H9 (cell line): Measurements from ENCODE around the gene TGM3. TPM values are rescaled to one million over a fixed set of nuclear protein-coding genes. Genes with fewer than 3 reads are reported as not detected.

Experiments
- DNase-seq: peaks from one replicate; pipeline ENCODE4 v3.0.0-alpha.2; 2017
- H2AFZ ChIP-seq: one replicate; pipeline ENCODE4 v1.6.1; 2013; ENCODE audit warnings: mild to moderate bottlenecking, low read length, control low read depth, moderate library complexity
- H2AK5ac ChIP-seq: 2 replicates; pipeline ENCODE4 v1.6.1; 2013; ENCODE audit warnings: low read length, control low read depth, mixed read lengths; ENCODE audit not compliant: insufficient read length
- H2BK120ac ChIP-seq: one replicate; pipeline ENCODE4 v1.6.1; 2013; ENCODE audit warnings: low read depth, mild to moderate bottlenecking, low read length, control low read depth, inconsistent platforms; ENCODE audit not compliant: poor library complexity, severe bottlenecking
- H2BK12ac ChIP-seq: 2 replicates; pipeline ENCODE4 v1.6.1; 2013; ENCODE audit warnings: low read length, control low read depth, mixed read lengths, low read depth; ENCODE audit not compliant: insufficient read length
- H2BK15ac ChIP-seq: 2 replicates; pipeline ENCODE4 v1.6.1; 2013; ENCODE audit warnings: low read depth, low read length, control low read depth
- H2BK20ac ChIP-seq: one replicate; pipeline ENCODE4 v1.6.1; 2013; ENCODE audit warnings: low read depth, mild to moderate bottlenecking, low read length, control low read depth, inconsistent platforms; ENCODE audit not compliant: poor library complexity, severe bottlenecking
- H2BK5ac ChIP-seq: 2 replicates; pipeline ENCODE4 v1.6.1; 2013; ENCODE audit warnings: low read length, control low read depth, mixed read lengths; ENCODE audit not compliant: insufficient read length
- H3K14ac ChIP-seq: 2 replicates; pipeline ENCODE4 v1.6.1; 2013; ENCODE audit warnings: low read length, control low read depth; ENCODE audit not compliant: insufficient read depth
- H3K18ac ChIP-seq: 2 replicates; pipeline ENCODE4 v1.6.1; 2013; ENCODE audit warnings: low read depth, mild to moderate bottlenecking, mixed read lengths, low read length, control low read depth; ENCODE audit not compliant: insufficient read length
- H3K23ac ChIP-seq: 2 replicates; pipeline ENCODE4 v1.6.1; 2013; ENCODE audit warnings: low read length, control low read depth, mixed read lengths, low read depth; ENCODE audit not compliant: insufficient read length
- H3K23me2 ChIP-seq: 2 replicates; pipeline ENCODE4 v1.6.1; 2013; ENCODE audit warnings: low read depth, mild to moderate bottlenecking, mixed read lengths, low read length, control low read depth; ENCODE audit not compliant: insufficient read length, poor library complexity, severe bottlenecking
- H3K27ac ChIP-seq: 2 replicates; pipeline ENCODE4 v1.5.1; 2013; ENCODE audit warnings: low read length, control low read depth, mixed read lengths, low read depth; ENCODE audit not compliant: insufficient read length
- H3K27me3 ChIP-seq: 2 replicates; pipeline ENCODE4 v1.6.1; 2013; ENCODE audit warnings: low read length, control low read depth, inconsistent platforms; ENCODE audit not compliant: insufficient read depth
- H3K4ac ChIP-seq: 2 replicates; pipeline ENCODE4 v1.6.1; 2013; ENCODE audit warnings: low read depth, mild to moderate bottlenecking, control low read depth, inconsistent platforms, low read length, moderate library complexity
- H3K4me1 ChIP-seq: 2 replicates; pipeline ENCODE4 v1.6.1; 2013; ENCODE audit warnings: low read length, control low read depth, inconsistent platforms; ENCODE audit not compliant: insufficient read depth
- H3K4me2 ChIP-seq: 2 replicates; pipeline ENCODE4 v1.6.1; 2013; ENCODE audit warnings: low read length, control low read depth, mixed read lengths; ENCODE audit not compliant: insufficient read length, insufficient read depth
- H3K56ac ChIP-seq: 2 replicates; pipeline ENCODE4 v1.6.1; 2013; ENCODE audit warnings: low read depth, mild to moderate bottlenecking, mixed read lengths, low read length, control low read depth; ENCODE audit not compliant: insufficient read length
- H3K79me1 ChIP-seq: 2 replicates; pipeline ENCODE4 v1.6.1; 2013; ENCODE audit warnings: low read depth, mild to moderate bottlenecking, moderate library complexity, low read length, control low read depth, inconsistent platforms; ENCODE audit not compliant: insufficient read depth, poor library complexity, severe bottlenecking
- H3K79me2 ChIP-seq: 2 replicates; pipeline ENCODE4 v1.6.1; 2013; ENCODE audit warnings: low read length, control low read depth, inconsistent platforms; ENCODE audit not compliant: insufficient read depth
- H3K9ac ChIP-seq: 2 replicates; pipeline ENCODE4 v1.6.1; 2013; ENCODE audit warnings: low read length, control low read depth, mixed read lengths; ENCODE audit not compliant: insufficient read length; ENCODE audit errors: extremely low read depth
- H3K9me3 ChIP-seq: one replicate; pipeline ENCODE4 v1.6.1; 2013; ENCODE audit warnings: low read depth, low read length, inconsistent platforms; ENCODE audit not compliant: control insufficient read depth
- H3T11ph ChIP-seq: one replicate; pipeline ENCODE4 v1.6.1; 2013; ENCODE audit warnings: mild to moderate bottlenecking, low read length, control low read depth, inconsistent platforms
- H4K20me1 ChIP-seq: one replicate; pipeline ENCODE4 v1.6.1; 2013; ENCODE audit not compliant: control insufficient read depth, insufficient read length, insufficient read depth
- H4K5ac ChIP-seq: 2 replicates; pipeline ENCODE4 v1.6.1; 2013; ENCODE audit warnings: low read depth, mild to moderate bottlenecking, mixed read lengths, low read length, control low read depth; ENCODE audit not compliant: insufficient read length
- H4K8ac ChIP-seq: replicated peaks from 2 replicates; pipeline ENCODE4 v1.6.1; 2013; ENCODE audit warnings: low read length, control low read depth, mixed read lengths, low read depth; ENCODE audit not compliant: insufficient read length
- H4K91ac ChIP-seq: 2 replicates; pipeline ENCODE4 v1.6.1; 2013; ENCODE audit warnings: low read depth, mild to moderate bottlenecking, moderate library complexity, mixed read lengths, low read length, control low read depth; ENCODE audit not compliant: insufficient read length
- H3K27ac Mint-ChIP-seq, 3 experiments: 2 replicates in 2 of 3; 3 replicates in 1 of 3; pipeline ENCODE4 v1.8.0; 2020 to 2021; ENCODE audit warnings: mixed read lengths in 3 of 3, mild to moderate bottlenecking in 1 of 3, moderate library complexity in 1 of 3
- H3K27me3 Mint-ChIP-seq: 2 replicates; pipeline ENCODE4 v1.8.0; 2021; ENCODE audit warnings: low read depth, mild to moderate bottlenecking, moderate library complexity, mixed read lengths
- H3K36me3 Mint-ChIP-seq, 3 experiments: 2 replicates in 2 of 3; 3 replicates in 1 of 3; pipeline ENCODE4 v1.8.0; 2020 to 2021; ENCODE audit warnings: low read depth in 3 of 3, mixed read lengths in 3 of 3; ENCODE audit not compliant: insufficient read depth in 1 of 3
- H3K4me1 Mint-ChIP-seq, 2 experiments: 2 replicates each; pipeline ENCODE4 v1.8.0; 2020; ENCODE audit warnings: mixed read lengths in 2 of 2
- H3K4me3 Mint-ChIP-seq, 2 experiments: 2 replicates in 1 of 2; 3 replicates in 1 of 2; pipeline ENCODE4 v1.8.0; 2020 to 2021; ENCODE audit warnings: mild to moderate bottlenecking in 2 of 2, mixed read lengths in 2 of 2, moderate library complexity in 1 of 2
- H3K9me3 Mint-ChIP-seq, 2 experiments: 2 replicates in 1 of 2; 3 replicates in 1 of 2; pipeline ENCODE4 v1.8.0; 2020; ENCODE audit warnings: mild to moderate bottlenecking in 2 of 2, mixed read lengths in 2 of 2, moderate library complexity in 1 of 2
- WGBS: extraction: QIAGEN DNeasy Blood & Tissue Kit; methylation state at CpG from one replicate; pipeline ENCODE4 v1.1.7; 2013; ENCODE audit warnings: missing lambda C conversion rate, low lambda C conversion rate, mixed read lengths; ENCODE audit not compliant: insufficient read length; ENCODE audit errors: extremely low coverage; 5-methylcytosine and 5-hydroxymethylcytosine counted together
- total RNA-seq: library from RNA; stranded (reverse); gene quantifications from 2 replicates; pipeline ENCODE4 v1.2.1, GENCODE V29; 2021
- TF ChIP-seq, protein P1 (sequence below): fragments of 200-600 bp; sonication (generic); conservative IDR thresholded peaks from 3 replicates; pipeline ENCODE4 v1.8.0; 2021; ENCODE audit warnings: antibody characterized with exemption, mild to moderate bottlenecking

The TGM3 gene
- total RNA-seq, 1 experiment from 2014 or later: not detected

DNA sequence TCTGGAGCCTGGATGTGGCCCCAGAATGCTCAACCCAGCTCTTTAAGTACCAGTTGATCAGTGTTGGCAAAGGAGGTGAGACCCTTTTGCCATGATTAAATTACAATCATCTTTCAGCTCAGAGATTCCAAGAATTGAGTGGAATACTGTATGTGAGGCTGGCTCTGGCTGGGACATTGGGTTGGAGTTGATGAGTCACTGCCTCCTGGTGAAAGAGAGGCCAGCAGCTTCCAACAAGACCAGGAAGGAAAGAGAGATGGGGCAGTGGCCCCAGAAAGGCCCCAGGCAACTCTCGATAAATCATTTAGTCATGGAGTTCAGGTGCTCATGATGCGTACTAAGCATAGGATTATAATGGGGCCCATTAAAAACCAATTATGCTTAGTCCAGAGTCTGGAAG is 87.0 kb downstream of the TGM3 start:
- Histone ChIP-seq H2BK12ac (no peak overlapping the region), H3K23ac (no peak overlapping the region), H4K91ac (no peak overlapping the region), H3K23me2 (no peaks in the 10 kb centered on the region), H3K4ac (no peak overlapping the region), H3K4me1 (peaks cover 8% of the 10 kb centered on the region; the same call in 1 of the 2 replicates), H3K9ac (no peak overlapping the region), H3K4me2 (no peak overlapping the region), H3K9me3 (no peaks in the 10 kb centered on the region), H3K14ac (no peak overlapping the region), H2AK5ac (no peak overlapping the region), H3K18ac (no peak overlapping the region), H3K27me3 (no peaks in the 10 kb centered on the region), H2BK20ac (no peak overlapping the region), H3K27ac (no peak overlapping the region), H3K56ac (no peak overlapping the region), H4K8ac (no peak overlapping the region), H3T11ph (no peak overlapping the region), H2AFZ (no peak overlapping the region), H2BK15ac (no peak overlapping the region), H4K5ac (no peak overlapping the region), H2BK120ac (no peak overlapping the region), H4K20me1 (no peaks in the 10 kb centered on the region), H3K79me1 (no peaks in the 10 kb centered on the region), H3K79me2 (no peaks in the 10 kb centered on the region), H2BK5ac (no peak overlapping the region)
- no peaks in the 10 kb centered on the region for H3K36me3 Mint-ChIP-seq
- no peak overlapping the region for H3K4me3 Mint-ChIP-seq
- H3K4me1 Mint-ChIP-seq: peaks cover 15 to 18% of the 10 kb centered on the region in 2 experiments
- H3K9me3 Mint-ChIP-seq: no peaks in the 10 kb centered on the region; a peak in 1 of 5 replicates
- DNase-seq: no peak
- TF ChIP-seq, protein P1, sequence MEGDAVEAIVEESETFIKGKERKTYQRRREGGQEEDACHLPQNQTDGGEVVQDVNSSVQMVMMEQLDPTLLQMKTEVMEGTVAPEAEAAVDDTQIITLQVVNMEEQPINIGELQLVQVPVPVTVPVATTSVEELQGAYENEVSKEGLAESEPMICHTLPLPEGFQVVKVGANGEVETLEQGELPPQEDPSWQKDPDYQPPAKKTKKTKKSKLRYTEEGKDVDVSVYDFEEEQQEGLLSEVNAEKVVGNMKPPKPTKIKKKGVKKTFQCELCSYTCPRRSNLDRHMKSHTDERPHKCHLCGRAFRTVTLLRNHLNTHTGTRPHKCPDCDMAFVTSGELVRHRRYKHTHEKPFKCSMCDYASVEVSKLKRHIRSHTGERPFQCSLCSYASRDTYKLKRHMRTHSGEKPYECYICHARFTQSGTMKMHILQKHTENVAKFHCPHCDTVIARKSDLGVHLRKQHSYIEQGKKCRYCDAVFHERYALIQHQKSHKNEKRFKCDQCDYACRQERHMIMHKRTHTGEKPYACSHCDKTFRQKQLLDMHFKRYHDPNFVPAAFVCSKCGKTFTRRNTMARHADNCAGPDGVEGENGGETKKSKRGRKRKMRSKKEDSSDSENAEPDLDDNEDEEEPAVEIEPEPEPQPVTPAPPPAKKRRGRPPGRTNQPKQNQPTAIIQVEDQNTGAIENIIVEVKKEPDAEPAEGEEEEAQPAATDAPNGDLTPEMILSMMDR: no peak
- H3K27ac Mint-ChIP-seq: no peak overlapping the region
- no peaks in the 10 kb centered on the region; the same call in 1 of the 2 replicates for H3K27me3 Mint-ChIP-seq
- no CpG with 5 or more reads among the region's 2 CpGs for WGBS
